Gastroesophageal sphincter (tissue), 4 donors: ENCODE data around the gene COL12A1. TPM values are rescaled to one million over a fixed set of nuclear protein-coding genes. Genes with fewer than 3 reads are reported as not detected.

Experiments used
- ATAC-seq: fragments of 150-250 bp; one replicate; pipeline ENCODE4 v1.9.1; 2016; ENCODE audit warnings: mild to moderate bottlenecking, moderate library complexity
- H3K27ac ChIP-seq, 4 donors: fragments of 200-600 bp; sonication (generic) in 3 of 4; 1 replicate in 3 of 4; 2 replicates in 1 of 4; pipeline ENCODE4 v1.5.1; 2016 to 2019
- H3K27me3 ChIP-seq: fragments of 200-600 bp; sonication (generic); one replicate; pipeline ENCODE4 v1.5.1; 2019
- H3K36me3 ChIP-seq, 2 donors: fragments of 200-600 bp; sonication (generic); one replicate each; pipeline ENCODE4 v1.5.1; 2019; ENCODE audit warnings: control low read depth in 1 of 2
- H3K4me1 ChIP-seq, 3 donors: fragments of 200-600 bp; sonication (generic); 1 replicate in 2 of 3; 2 replicates in 1 of 3; pipeline ENCODE4 v1.5.1; 2016 to 2019; ENCODE audit warnings: control low read depth in 2 of 3
- H3K4me3 ChIP-seq, 2 donors: fragments of 200-600 bp; sonication (generic); one replicate each; pipeline ENCODE4 v1.5.1; 2019; ENCODE audit warnings: mild to moderate bottlenecking in 1 of 2, moderate library complexity in 1 of 2
- H3K9me3 ChIP-seq, 3 donors: fragments of 200-600 bp; sonication (generic); one replicate each; pipeline ENCODE4 v1.5.1; 2017 to 2019; ENCODE audit warnings: control low read depth in 2 of 3
- CTCF ChIP-seq, 4 experiments: fragments of 200-600 bp in 2 of 4; fragments of 450-650 bp in 2 of 4; sonication (generic) in 1 of 4; IDR thresholded peaks; one replicate each; pipeline ENCODE4 v1.5.1; 2017 to 2019; ENCODE audit warnings: antibody characterized with exemption in 4 of 4, mild to moderate bottlenecking in 2 of 4, moderate library complexity in 2 of 4
- EP300 ChIP-seq: sonication (generic); formaldehyde crosslinking; IDR thresholded peaks from one replicate; pipeline ENCODE4 v1.6.1; 2017; ENCODE audit warnings: antibody characterized with exemption, mild to moderate bottlenecking
- POLR2A ChIP-seq, 2 donors: fragments of 450-650 bp; IDR thresholded peaks; one replicate each; pipeline ENCODE4 v1.6.1; 2017; ENCODE audit warnings: antibody characterized with exemption in 2 of 2, mild to moderate bottlenecking in 2 of 2, moderate library complexity in 1 of 2
- POLR2AphosphoS5 ChIP-seq: sonication (generic); formaldehyde crosslinking; IDR thresholded peaks from one replicate; pipeline ENCODE4 v1.6.1; 2017; ENCODE audit warnings: antibody characterized with exemption
- WGBS, 2 donors: methylation state at CpG; one replicate each; pipeline ENCODE4 v1.1.5; 2018; ENCODE audit warnings: low coverage in 1 of 2; 5-methylcytosine and 5-hydroxymethylcytosine counted together
- total RNA-seq, 4 donors: library from RNA; depleted of rRNA; stranded (reverse); fragments of >200 nt; gene quantifications; one replicate each; pipeline ENCODE4 v1.1.0, GENCODE V29; 2016

Gene COL12A1
- total RNA-seq, 4 donors from 2014 or later: 101 to 560 (median 237) TPM

GRCh38 chr6:75167325-75167724 lies 38.5 kb downstream of the COL12A1 start:
- no peak overlapping the region for H3K4me3 ChIP-seq
- H3K36me3 ChIP-seq: peaks cover 0 to 18% of the 10 kb centered on the region in 2 donors
- TF ChIP-seq CTCF (IDR thresholded peaks at IDR 0.05) (no peak), EP300 (no peak), POLR2AphosphoS5 (no peak), POLR2A (IDR thresholded peaks at IDR 0.05) (no peak)
- ATAC-seq: no peak
- H3K9me3 ChIP-seq: no peaks in the 10 kb centered on the region
- H3K27me3 ChIP-seq: no peaks in the 10 kb centered on the region
- peaks cover 11 to 54% (median 13%) of the 10 kb centered on the region in 3 donors for H3K4me1 ChIP-seq
- H3K27ac ChIP-seq: peak overlapping the region in 2 of 4 donors; percentile 24 to 28
- 6 to 26% methylated on average over 3 of the region's 3 CpGs for WGBS, 2 donors

GRCh38 chr6:75166773-75167172 lies 39.1 kb downstream of the COL12A1 start:
- H3K4me1 ChIP-seq: peaks cover 9 to 48% (median 11%) of the 10 kb centered on the region in 3 donors
- peak overlapping the region in 2 of 4 donors; percentile 24 to 28 for H3K27ac ChIP-seq
- no peak for TF ChIP-seq EP300
- TF ChIP-seq POLR2A (IDR thresholded peaks at IDR 0.05): no peak
- no peak for TF ChIP-seq POLR2AphosphoS5
- no peak for TF ChIP-seq CTCF (IDR thresholded peaks at IDR 0.05)
- H3K36me3 ChIP-seq: peaks cover 0 to 18% of the 10 kb centered on the region in 2 donors
- ATAC-seq: no peak
- no peaks in the 10 kb centered on the region for H3K9me3 ChIP-seq
- no peaks in the 10 kb centered on the region for H3K27me3 ChIP-seq
- 41 to 50% methylated on average over 2 of the region's 2 CpGs for WGBS, 2 donors
- H3K4me3 ChIP-seq: no peak overlapping the region

GRCh38 chr6:75166236-75166635 lies 39.6 kb downstream of the COL12A1 start:
- WGBS, 2 donors: 27 to 42% methylated on average over 2 of the region's 2 CpGs
- Histone ChIP-seq H3K4me3 (no peak overlapping the region), H3K9me3 (no peaks in the 10 kb centered on the region), H3K27ac (no peak overlapping the region), H3K36me3 (peaks cover 0 to 18% of the 10 kb centered on the region in 2 donors), H3K4me1 (peaks cover 6 to 43% (median 7%) of the 10 kb centered on the region in 3 donors), H3K27me3 (no peaks in the 10 kb centered on the region)
- TF ChIP-seq CTCF (IDR thresholded peaks at IDR 0.05) (no peak), POLR2A (IDR thresholded peaks at IDR 0.05) (no peak), EP300 (no peak), POLR2AphosphoS5 (no peak)
- ATAC-seq: no peak

GRCh38 chr6:75158176-75158575 lies 47.7 kb downstream of the COL12A1 start:
- no peak overlapping the region for H3K4me3 ChIP-seq
- peaks cover 0 to 20% of the 10 kb centered on the region in 2 donors for H3K36me3 ChIP-seq
- no peak overlapping the region for H3K27ac ChIP-seq
- H3K9me3 ChIP-seq: no peaks in the 10 kb centered on the region
- no peaks in the 10 kb centered on the region for H3K27me3 ChIP-seq
- no peak for ATAC-seq
- H3K4me1 ChIP-seq: peaks cover 0 to 11% (median 0%) of the 10 kb centered on the region in 3 donors
- TF ChIP-seq EP300: no peak
- no peak for TF ChIP-seq CTCF (IDR thresholded peaks at IDR 0.05)
- no peak for TF ChIP-seq POLR2AphosphoS5
- TF ChIP-seq POLR2A (IDR thresholded peaks at IDR 0.05): no peak

GRCh38 chr6:75157336-75157735 lies 48.5 kb downstream of the COL12A1 start:
- WGBS, 2 donors: 32 to 55% methylated on average over 2 of the region's 2 CpGs
- Histone ChIP-seq H3K9me3 (no peaks in the 10 kb centered on the region), H3K27me3 (no peaks in the 10 kb centered on the region), H3K27ac (no peak overlapping the region), H3K4me3 (no peak overlapping the region), H3K4me1 (peaks cover 0 to 11% (median 0%) of the 10 kb centered on the region in 3 donors), H3K36me3 (peaks cover 0 to 18% of the 10 kb centered on the region in 2 donors)
- ATAC-seq: no peak
- TF ChIP-seq CTCF (IDR thresholded peaks at IDR 0.05): no peak
- TF ChIP-seq EP300: no peak
- no peak for TF ChIP-seq POLR2A (IDR thresholded peaks at IDR 0.05)
- no peak for TF ChIP-seq POLR2AphosphoS5
